Measurements from ENCODE around the gene ZIC2.

The ZIC2 gene

GRCh38 chr13:99967869-99968520 lies 13.6 kb upstream of the ZIC2 start:
- H3K27ac Mint-ChIP-seq, result peak overlapping the region; percentile 72
- peak overlapping the region; percentile 56 for H3K4me3 Mint-ChIP-seq
- peaks cover 24% of the 10 kb centered on the region for H3K4me1 Mint-ChIP-seq (ENCODE audit: low read depth)
- peaks cover 47% of the 10 kb centered on the region for H3K27me3 Mint-ChIP-seq
- peaks cover 2% of the 10 kb centered on the region for H3K36me3 Mint-ChIP-seq
- peaks cover 1% of the 10 kb centered on the region for H3K9me3 Mint-ChIP-seq (ENCODE audit: low read depth)

DNA sequence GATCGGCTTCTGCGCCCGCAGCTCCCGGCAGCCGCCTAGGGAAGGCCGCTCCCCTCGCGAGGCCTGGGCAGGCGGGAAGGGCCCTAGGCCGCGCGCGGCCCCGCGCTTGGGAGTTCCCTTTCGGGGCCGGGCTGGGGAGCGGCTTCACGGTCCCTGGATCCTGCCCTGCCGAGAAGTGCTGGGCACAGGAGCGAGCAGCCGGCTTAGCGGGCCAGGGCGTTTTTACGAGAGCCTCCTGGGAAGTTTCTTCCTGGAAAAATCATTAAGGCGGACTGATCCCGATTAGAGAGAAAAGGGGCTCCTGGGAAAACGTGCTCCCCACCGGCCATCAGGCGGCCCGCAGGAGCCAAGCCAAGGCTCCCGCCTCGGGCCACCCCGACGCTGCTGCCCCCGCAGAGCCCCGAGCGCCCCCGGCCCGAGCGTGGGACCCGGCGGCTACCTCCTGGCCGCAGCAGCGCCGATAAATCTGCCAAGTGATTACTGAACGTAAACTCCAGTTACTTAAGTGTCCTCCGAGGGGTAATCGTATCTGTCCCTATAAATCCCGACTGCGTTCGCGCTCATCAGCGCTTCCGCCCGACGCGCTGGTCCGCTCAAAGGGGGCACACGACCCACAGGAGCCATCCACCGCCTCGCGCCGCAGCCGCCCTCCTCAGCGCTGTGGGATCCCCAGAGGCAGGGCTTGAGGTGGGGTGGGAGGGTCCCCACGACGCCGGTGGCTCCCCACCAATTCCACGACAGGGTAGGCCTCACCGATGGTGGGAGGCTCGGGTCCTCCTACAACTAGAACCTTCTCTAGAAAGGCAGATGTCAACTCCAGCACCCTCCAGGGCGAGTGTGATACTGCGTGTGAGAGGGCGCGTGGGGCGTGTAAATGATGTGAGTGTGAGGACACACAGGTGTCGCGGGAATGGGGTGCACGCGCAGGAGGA lies 12.8 kb upstream of the ZIC2 start:
- peaks cover 24% of the 10 kb centered on the region for H3K4me1 Mint-ChIP-seq (ENCODE audit: low read depth)
- H3K27me3 Mint-ChIP-seq, result peaks cover 53% of the 10 kb centered on the region
- peak overlapping the region; percentile 84 for H3K27ac Mint-ChIP-seq
- H3K36me3 Mint-ChIP-seq, result peaks cover 5% of the 10 kb centered on the region
- H3K4me3 Mint-ChIP-seq, result peak overlapping the region; percentile 83
- H3K9me3 Mint-ChIP-seq (ENCODE audit: low read depth), result peaks cover 9% of the 10 kb centered on the region

DNA sequence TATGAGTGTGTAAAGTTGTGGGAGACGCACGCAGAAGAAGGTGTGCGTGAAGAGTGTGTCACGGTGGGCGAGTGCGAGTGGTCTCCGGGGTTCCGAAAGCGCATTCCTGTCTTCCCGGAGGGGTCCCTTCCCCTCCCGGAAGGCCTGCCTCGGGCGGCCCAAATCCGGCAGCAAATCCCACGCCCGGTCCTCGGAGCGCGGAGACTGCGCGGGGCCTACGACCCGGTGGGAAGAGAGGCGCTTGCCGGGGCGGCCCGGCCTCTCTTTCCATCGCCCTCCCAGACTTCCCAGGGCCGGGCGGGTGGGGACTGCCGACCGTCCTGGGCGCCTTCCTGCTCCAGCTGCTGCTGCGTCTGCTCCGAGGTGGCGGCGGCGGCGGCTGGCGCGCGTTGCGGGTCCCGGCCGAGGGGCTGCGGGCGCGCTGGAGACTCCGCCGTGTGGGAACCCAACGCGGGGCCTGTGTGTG lies 12.1 kb upstream of the ZIC2 start:
- Mint-ChIP-seq H3K27me3 (peaks cover 55% of the 10 kb centered on the region), H3K4me3 (peak overlapping the region; percentile 83), H3K4me1 (ENCODE audit: low read depth) (peaks cover 24% of the 10 kb centered on the region), H3K27ac (peak overlapping the region; percentile 84), H3K36me3 (peaks cover 5% of the 10 kb centered on the region), H3K9me3 (ENCODE audit: low read depth) (peaks cover 10% of the 10 kb centered on the region)

DNA sequence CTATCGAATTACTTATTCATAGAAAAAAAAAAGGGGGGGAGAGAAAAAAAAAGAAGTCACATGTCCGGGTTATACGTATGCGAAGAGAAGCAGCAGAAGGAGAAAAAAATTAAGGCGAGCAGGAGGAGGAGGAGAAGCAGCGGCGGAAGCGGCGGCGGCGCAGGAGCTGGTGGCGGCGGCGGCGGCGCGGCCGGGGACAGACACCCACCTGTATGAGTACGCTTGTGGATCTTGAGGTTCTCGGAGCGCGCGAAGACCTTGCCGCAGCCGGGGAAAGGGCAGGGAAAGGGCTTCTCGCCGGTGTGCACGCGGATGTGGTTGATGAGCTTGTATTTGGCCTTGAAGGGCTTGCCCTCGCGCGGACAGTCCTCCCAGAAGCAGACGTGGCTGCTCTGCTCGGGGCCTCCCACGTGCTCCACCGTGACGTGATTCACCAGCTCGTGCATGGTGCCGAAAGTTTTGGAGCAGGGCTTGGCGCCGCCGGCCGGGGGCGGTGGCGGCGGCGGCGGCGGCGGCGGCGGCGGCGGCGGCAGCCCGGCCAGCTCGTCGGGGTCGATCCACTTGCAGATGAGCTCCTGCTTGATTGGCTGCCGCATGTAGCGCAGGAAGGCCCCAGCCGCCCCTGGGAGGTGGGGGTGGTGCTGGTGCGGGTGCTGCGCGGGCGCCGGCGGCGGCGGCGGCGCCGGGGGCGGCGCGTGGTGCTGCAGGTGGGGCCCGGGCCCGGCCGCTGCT lies 11.5 kb upstream of the ZIC2 start:
- Mint-ChIP-seq H3K4me1 (ENCODE audit: low read depth) (peaks cover 24% of the 10 kb centered on the region), H3K27me3 (peaks cover 56% of the 10 kb centered on the region), H3K4me3 (peak overlapping the region; percentile 79), H3K9me3 (ENCODE audit: low read depth) (peaks cover 10% of the 10 kb centered on the region), H3K27ac (no peak overlapping the region), H3K36me3 (peaks cover 5% of the 10 kb centered on the region)

- Mint-ChIP-seq H3K36me3 (peaks cover 5% of the 10 kb centered on the region), H3K27ac (no peak overlapping the region), H3K4me3 (no peak overlapping the region), H3K9me3 (ENCODE audit: low read depth) (peaks cover 12% of the 10 kb centered on the region), H3K27me3 (peaks cover 54% of the 10 kb centered on the region), H3K4me1 (ENCODE audit: low read depth) (peaks cover 24% of the 10 kb centered on the region)
Observed at GRCh38 chr13:99970651-99971575, 10.7 kb upstream of the ZIC2 start.

- Mint-ChIP-seq H3K9me3 (ENCODE audit: low read depth) (peaks cover 18% of the 10 kb centered on the region), H3K36me3 (peaks cover 7% of the 10 kb centered on the region), H3K4me1 (ENCODE audit: low read depth) (peaks cover 24% of the 10 kb centered on the region), H3K27ac (peak within 1 kb of the TSS; percentile 58), H3K4me3 (peak within 1 kb of the TSS; percentile 58), H3K27me3 (peaks cover 54% of the 10 kb centered on the region)
Observed at GRCh38 chr13:99971576-99972189, 9.9 kb upstream of the ZIC2 start, which contains the start of gene ZIC5. Gene ZIC5, minus strand, starts transcription at chr13:99971767. Its CDS starts 164 bp downstream, at chr13:99971603.

GRCh38 chr13:99972190-99972731 lies 9.3 kb upstream of the ZIC2 start:
- Mint-ChIP-seq H3K4me3 (peak overlapping the region; percentile 51), H3K27me3 (peaks cover 58% of the 10 kb centered on the region), H3K9me3 (ENCODE audit: low read depth) (peaks cover 23% of the 10 kb centered on the region), H3K36me3 (peaks cover 8% of the 10 kb centered on the region), H3K27ac (peak overlapping the region; percentile 46), H3K4me1 (ENCODE audit: low read depth) (peaks cover 24% of the 10 kb centered on the region)

GRCh38 chr13:99973163-99973807 lies 8.3 kb upstream of the ZIC2 start:
- Mint-ChIP-seq H3K4me3 (no peak overlapping the region), H3K9me3 (ENCODE audit: low read depth) (peaks cover 23% of the 10 kb centered on the region), H3K36me3 (peaks cover 5% of the 10 kb centered on the region), H3K4me1 (ENCODE audit: low read depth) (peaks cover 17% of the 10 kb centered on the region), H3K27me3 (peaks cover 58% of the 10 kb centered on the region), H3K27ac (peak overlapping the region; percentile 28)

- Mint-ChIP-seq H3K27me3 (peaks cover 62% of the 10 kb centered on the region), H3K27ac (peak overlapping the region; percentile 28), H3K9me3 (ENCODE audit: low read depth) (peaks cover 23% of the 10 kb centered on the region), H3K36me3 (peaks cover 5% of the 10 kb centered on the region), H3K4me3 (no peak overlapping the region), H3K4me1 (ENCODE audit: low read depth) (peaks cover 21% of the 10 kb centered on the region)
Observed at GRCh38 chr13:99973808-99974185, 7.8 kb upstream of the ZIC2 start.

- Mint-ChIP-seq H3K36me3 (peaks cover 5% of the 10 kb centered on the region), H3K27me3 (peaks cover 58% of the 10 kb centered on the region), H3K4me1 (ENCODE audit: low read depth) (peaks cover 21% of the 10 kb centered on the region), H3K27ac (no peak overlapping the region), H3K9me3 (ENCODE audit: low read depth) (peaks cover 23% of the 10 kb centered on the region), H3K4me3 (no peak overlapping the region)
Observed at GRCh38 chr13:99974296-99974938, 7.2 kb upstream of the ZIC2 start.

- peaks cover 5% of the 10 kb centered on the region for H3K36me3 Mint-ChIP-seq
- no peak overlapping the region for H3K27ac Mint-ChIP-seq
- peaks cover 23% of the 10 kb centered on the region for H3K9me3 Mint-ChIP-seq (ENCODE audit: low read depth)
- peaks cover 18% of the 10 kb centered on the region for H3K4me1 Mint-ChIP-seq (ENCODE audit: low read depth)
- H3K4me3 Mint-ChIP-seq, result no peak overlapping the region
- H3K27me3 Mint-ChIP-seq, result peaks cover 55% of the 10 kb centered on the region
Observed at GRCh38 chr13:99974939-99975561, 6.5 kb upstream of the ZIC2 start.

GRCh38 chr13:99975626-99976025 lies 6.0 kb upstream of the ZIC2 start:
- H3K36me3 Mint-ChIP-seq, result peaks cover 5% of the 10 kb centered on the region
- H3K27ac Mint-ChIP-seq, result no peak overlapping the region
- H3K4me3 Mint-ChIP-seq, result no peak overlapping the region
- H3K27me3 Mint-ChIP-seq, result peaks cover 54% of the 10 kb centered on the region
- H3K4me1 Mint-ChIP-seq (ENCODE audit: low read depth), result peaks cover 17% of the 10 kb centered on the region
- peaks cover 23% of the 10 kb centered on the region for H3K9me3 Mint-ChIP-seq (ENCODE audit: low read depth)
